Peyer's patch (tissue), 4 donors: ENCODE results near the gene KLHL29.

ENCODE experiments used
- CTCF ChIP-seq, 6 experiments: fragments of 450-650 bp in 4 of 6; fragments of 200-600 bp in 2 of 6; sonication (generic) in 1 of 6; IDR thresholded peaks; one replicate each; pipeline ENCODE4 v1.5.1; 2017 to 2019; ENCODE audit warnings: antibody characterized with exemption in 6 of 6, mild to moderate bottlenecking in 3 of 6, moderate library complexity in 1 of 6
- POLR2A ChIP-seq, 2 donors: fragments of 450-650 bp; IDR thresholded peaks; one replicate each; pipeline ENCODE4 v1.5.1; 2017; ENCODE audit warnings: antibody characterized with exemption in 2 of 2, mild to moderate bottlenecking in 2 of 2, moderate library complexity in 2 of 2

GRCh38 chr2:23418056-23418455 is 33.1 kb downstream of the KLHL29 start:
- TF ChIP-seq CTCF (IDR thresholded peaks at IDR 0.05), result no peak
- TF ChIP-seq POLR2A (IDR thresholded peaks at IDR 0.05), result no peak
